DMS153 (cell line): ENCODE measurements around the gene ADK.
"Not testable (repeated sequence)": the region's sequence is repeated elsewhere in the genome, so short reads cannot be mapped to it uniquely, and the experiment has no call there.

ENCODE experiments used
- DNase-seq: peaks from one replicate; lab custom pipeline; 2025; lab: John Stamatoyannopoulos, UW

ADK gene

GRCh38 chr10:74179111-74179710 is 28.2 kb downstream of the ADK start:
- no peak for DNase-seq

- no peak for DNase-seq
These were observed 35.7 kb downstream of the ADK start for GRCh38 chr10:74186678-74187077.

- no peak for DNase-seq
These were observed 36.2 kb downstream of the ADK start for GRCh38 chr10:74187237-74187636.

GRCh38 chr10:74188617-74189016 is 37.6 kb downstream of the ADK start:
- not testable (repeated sequence) for DNase-seq

- DNase-seq = no peak
These were observed 39.0 kb downstream of the ADK start for GRCh38 chr10:74189999-74190421.

- no peak for DNase-seq
These were observed 39.5 kb downstream of the ADK start for GRCh38 chr10:74190494-74190893.

- no peak for DNase-seq
These were observed 43.5 kb downstream of the ADK start for GRCh38 chr10:74194545-74194944.

- DNase-seq = no peak
These were observed 44.0 kb downstream of the ADK start for GRCh38 chr10:74194999-74195398.

- DNase-seq = no peak
These were observed 48.3 kb downstream of the ADK start for GRCh38 chr10:74199315-74199714.

GRCh38 chr10:74202356-74202755 is 51.3 kb downstream of the ADK start:
- DNase-seq = no peak

- DNase-seq = peak; percentile 69
These were observed 55.7 kb downstream of the ADK start for GRCh38 chr10:74206746-74207145.

GRCh38 chr10:74207691-74208480 is 56.9 kb downstream of the ADK start:
- peak; percentile 88 for DNase-seq

- DNase-seq = no peak
These were observed 58.0 kb downstream of the ADK start for GRCh38 chr10:74208997-74209396.

GRCh38 chr10:74213019-74213418 is 62.0 kb downstream of the ADK start:
- DNase-seq = no peak

GRCh38 chr10:74213571-74214162 is 62.6 kb downstream of the ADK start:
- peak; percentile 1 for DNase-seq

GRCh38 chr10:74217110-74217509 is 66.1 kb downstream of the ADK start:
- DNase-seq = not testable (repeated sequence)

GRCh38 chr10:74222467-74222866 is 71.4 kb downstream of the ADK start:
- not testable (repeated sequence) for DNase-seq

- no peak for DNase-seq
These were observed 72.9 kb downstream of the ADK start for GRCh38 chr10:74223755-74224529.

GRCh38 chr10:74227697-74228424 is 76.8 kb downstream of the ADK start:
- DNase-seq = no peak

GRCh38 chr10:74231375-74231774 is 80.4 kb downstream of the ADK start:
- no peak for DNase-seq

- DNase-seq = no peak
These were observed 82.3 kb downstream of the ADK start for GRCh38 chr10:74233281-74233680.

GRCh38 chr10:74234569-74234968 is 83.5 kb downstream of the ADK start:
- no peak for DNase-seq
